Measurements from ENCODE around the gene ITSN1.

ITSN1 gene

DNA sequence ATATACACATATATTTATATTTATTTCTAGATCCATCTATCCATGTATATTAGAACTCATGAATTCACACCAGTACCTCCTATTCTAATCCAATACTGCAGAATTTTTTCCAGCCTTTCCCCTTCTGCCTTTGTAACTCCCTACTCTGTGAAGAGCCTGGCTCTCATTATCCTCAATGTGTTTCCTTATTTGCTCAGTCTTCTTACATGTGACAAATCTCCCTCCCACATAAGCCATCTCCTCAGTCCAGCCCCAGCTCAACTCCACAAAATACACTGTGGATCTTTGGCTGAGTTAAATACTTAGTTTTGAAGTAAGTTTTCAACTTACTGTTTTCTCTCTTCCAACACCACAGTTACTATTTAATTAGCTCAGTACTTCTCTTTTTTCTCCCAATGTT lies 227.6 kb downstream of the ITSN1 start:
- no peak for DNase-seq

- no peak for DNase-seq
These were observed 228.5 kb downstream of the ITSN1 start for GRCh38 chr21:33870768-33871167.

- DNase-seq = no peak
These were observed 228.9 kb downstream of the ITSN1 start for GRCh38 chr21:33871171-33871570.

DNA sequence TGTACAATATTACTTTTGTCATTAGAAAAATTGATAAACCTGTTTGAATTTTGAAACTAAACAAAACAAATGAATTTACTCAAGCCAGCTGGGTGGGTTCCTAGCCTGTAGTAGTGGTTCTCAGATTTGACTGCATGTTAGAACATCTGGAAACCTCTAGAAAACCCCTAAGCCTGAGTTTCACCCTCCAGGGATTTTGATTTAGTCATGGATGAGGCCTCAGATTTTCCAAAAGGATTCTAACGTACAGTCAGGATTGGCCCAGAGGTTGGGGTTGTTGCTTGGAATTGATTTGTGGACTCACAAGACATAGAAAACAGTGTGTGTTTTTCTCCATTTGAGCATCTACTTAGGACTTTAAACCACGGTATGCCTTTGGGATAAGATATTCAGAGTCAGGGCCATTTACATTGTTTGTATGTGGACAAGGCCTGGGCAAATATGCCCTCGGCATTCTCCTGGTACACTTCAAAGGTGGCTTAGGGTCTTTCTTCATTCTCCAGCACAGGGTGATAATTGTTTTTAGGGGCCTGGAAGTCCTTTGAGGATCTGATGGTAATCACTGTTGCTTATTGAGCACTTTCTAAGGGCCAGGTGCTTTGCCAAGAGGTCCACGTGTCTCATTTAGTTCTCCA lies 230.7 kb downstream of the ITSN1 start:
- DNase-seq = no peak

GRCh38 chr21:33874161-33874560 lies 231.9 kb downstream of the ITSN1 start:
- DNase-seq = no peak

- DNase-seq = no peak
These were observed 232.9 kb downstream of the ITSN1 start for GRCh38 chr21:33875026-33875695.

DNA sequence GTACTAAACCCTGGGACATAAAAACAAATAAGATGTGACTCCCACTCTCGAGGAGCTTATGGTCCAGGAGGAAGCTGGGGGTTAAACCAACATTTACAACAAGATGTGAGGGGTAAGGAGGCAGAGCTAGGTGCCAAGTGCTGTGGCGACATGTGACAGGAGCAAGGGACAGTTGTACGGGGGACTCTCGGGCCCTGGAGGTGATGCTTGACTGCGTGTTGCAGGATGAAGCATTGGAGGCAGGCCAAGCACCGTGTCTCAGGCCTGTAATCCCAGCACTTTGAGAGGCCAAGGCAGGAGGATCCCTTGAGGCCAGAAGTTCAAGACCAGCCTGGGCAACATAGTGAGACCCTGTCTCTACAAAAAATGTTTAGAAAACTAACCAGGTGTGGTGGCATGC lies 236.5 kb downstream of the ITSN1 start:
- DNase-seq = no peak

GRCh38 chr21:33880626-33881025 lies 238.3 kb downstream of the ITSN1 start:
- DNase-seq = no peak

DNA sequence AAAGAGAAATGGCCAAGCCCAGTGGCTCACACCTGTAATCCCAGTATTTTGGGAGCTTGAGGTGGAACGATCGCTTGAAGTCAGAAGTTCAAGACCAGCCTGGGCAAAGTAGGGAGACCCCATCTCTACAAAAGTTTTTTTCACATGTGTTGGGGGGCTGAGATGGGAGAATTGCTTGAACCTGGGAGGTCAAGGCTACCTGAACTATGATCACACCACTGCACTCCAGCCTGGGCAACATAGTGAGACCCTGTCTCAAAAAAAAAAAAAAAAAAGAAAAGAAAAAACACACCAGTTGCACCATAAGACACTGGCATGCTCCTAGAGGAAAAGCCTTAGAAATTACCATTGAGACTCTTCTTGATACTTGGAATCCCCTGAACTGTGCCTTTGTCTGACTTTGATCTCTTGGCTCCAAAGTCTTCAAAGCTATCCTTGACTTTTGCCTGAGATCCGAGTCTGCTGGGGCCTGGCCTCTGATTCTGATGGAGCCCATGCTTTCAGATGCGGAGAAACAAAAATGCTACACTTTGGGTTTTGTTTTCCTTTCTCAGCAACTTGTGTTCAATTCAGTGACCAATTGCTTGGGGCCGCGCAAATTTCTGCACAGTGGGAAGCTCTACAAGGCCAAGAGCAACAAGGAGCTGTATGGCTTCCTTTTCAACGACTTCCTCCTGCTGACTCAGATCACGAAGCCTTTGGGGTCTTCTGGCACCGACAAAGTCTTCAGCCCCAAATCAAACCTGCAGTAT lies 239.6 kb downstream of the ITSN1 start:
- no peak for DNase-seq

GRCh38 chr21:33883118-33883517 lies 240.8 kb downstream of the ITSN1 start:
- no peak for DNase-seq

GRCh38 chr21:33884376-33885171 lies 242.3 kb downstream of the ITSN1 start:
- DNase-seq = no peak

- no peak for DNase-seq
These were observed 242.8 kb downstream of the ITSN1 start for GRCh38 chr21:33885172-33885514.

DNA sequence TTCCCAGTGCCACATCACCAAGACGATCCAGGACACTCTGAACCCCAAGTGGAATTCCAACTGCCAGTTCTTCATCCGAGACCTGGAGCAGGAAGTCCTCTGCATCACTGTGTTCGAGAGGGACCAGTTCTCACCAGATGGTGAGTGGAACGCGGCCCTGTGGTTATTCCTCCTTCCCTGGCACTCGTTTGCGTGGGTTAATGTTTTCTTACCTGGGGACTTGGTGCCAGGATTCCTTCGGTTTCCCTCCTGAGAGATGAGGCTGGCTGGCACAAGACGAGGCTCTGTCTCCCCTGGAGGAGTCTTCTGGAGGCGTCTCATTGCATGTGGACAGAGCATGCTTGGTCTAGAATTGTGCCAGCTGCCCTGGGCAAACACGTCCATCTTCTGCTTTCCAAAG lies 244.0 kb downstream of the ITSN1 start:
- DNase-seq = no peak

DNA sequence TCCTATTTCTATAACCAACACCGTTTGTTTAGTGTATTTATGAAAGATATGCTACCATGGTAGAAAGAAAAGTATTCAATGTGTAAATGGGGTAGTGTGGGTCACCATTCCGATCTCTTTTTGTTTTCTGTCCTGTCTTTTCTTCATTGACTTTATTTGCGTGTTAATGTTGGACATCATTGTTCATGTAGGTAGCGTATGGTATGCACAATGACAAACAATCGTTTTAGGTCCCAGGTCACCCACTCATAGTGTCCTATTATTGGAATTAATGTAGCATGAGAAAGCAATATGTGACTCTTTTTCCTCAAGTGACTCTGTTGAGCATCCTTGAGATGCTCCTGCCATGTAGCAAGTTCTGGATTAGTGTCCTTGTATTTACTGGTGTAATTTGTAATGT lies 247.9 kb downstream of the ITSN1 start:
- no peak for DNase-seq

DNA sequence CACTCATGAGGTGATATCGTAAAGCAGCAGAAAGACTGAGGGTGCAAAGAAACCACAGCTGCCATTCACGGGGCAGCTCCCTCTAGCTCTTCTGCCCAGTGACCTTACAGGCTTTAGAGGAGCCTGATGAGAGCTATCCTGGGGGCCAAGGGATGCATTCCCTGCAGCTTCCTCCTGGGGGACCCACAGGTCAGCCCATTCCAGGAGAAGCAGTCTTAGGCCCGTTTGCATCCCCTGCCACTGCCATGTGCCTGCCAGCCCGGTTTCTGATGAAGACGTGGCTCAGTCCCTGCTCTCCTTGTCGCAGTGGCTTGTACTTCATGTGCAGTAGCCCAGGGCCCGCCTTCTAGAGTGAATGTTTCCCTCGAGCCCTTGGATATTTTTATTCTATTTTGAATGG lies 250.6 kb downstream of the ITSN1 start:
- no peak for DNase-seq

- DNase-seq = no peak
These were observed 251.6 kb downstream of the ITSN1 start for GRCh38 chr21:33893917-33894316.

DNA sequence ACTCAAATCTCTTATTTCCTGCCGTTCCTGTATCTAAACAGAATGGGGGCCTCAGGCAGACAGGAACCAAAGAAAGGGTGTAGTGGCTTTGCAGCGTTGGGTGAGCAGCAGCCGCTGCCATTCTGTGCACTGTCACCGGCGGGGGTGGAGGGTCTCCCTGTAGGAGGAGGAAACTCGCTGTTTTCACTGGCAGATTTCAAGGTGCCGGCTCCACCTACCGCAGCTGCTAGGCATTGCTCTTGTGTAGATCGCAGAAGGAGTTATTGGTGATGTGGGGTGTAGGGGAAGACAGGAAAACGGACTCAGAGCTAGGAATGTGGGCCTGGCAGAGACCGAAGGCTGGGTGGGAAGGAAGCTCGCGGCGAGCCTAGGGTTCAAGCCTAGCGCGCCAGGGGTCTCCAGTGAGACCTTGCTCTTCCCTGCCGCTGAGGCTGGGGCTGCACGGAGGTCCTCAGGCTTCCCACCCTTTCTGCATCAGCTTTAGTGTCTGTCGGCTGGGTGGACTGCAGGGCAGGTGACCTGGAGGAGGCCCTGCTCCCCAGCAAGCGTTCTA lies 252.5 kb downstream of the ITSN1 start:
- peak; percentile 64 for DNase-seq

- DNase-seq = no peak
These were observed 253.1 kb downstream of the ITSN1 start for GRCh38 chr21:33895356-33895755.

DNA sequence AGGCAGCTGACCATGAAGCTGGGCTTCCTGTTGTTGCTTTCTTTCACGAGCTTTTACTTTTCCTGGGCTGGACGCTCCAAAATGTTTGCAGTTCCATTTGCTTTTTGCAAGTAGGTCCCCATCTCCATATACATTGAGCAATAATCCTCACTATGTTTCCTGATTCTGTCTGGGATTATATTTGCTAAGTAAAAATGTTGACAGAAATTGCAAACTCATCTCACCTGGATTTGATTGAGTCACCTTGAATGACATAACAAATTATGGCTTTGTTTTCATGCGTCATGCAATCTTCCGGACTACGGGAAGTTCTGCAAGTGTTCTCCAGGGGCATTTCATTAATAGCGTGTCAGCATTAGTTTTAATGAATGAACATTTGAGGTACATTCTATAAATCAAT lies 254.4 kb downstream of the ITSN1 start:
- DNase-seq = no peak

DNA sequence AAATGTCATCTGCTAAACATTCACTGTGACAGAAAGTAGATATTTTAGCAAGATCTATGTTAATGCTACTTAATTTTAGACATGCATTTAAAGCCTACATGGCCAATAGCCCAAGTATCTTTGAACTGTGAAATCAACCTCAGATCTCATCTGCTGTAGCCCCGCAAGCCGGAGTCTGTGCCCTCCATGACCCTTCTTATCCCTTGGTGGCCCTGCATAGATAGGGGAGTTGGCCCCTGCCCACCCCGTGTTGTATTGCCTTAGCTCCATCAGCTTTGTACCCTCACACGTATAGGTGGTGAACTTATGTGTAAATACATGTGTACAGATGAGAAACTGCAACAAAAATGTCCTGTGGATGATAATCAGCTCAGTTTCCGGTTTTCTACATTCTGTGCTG lies 254.8 kb downstream of the ITSN1 start:
- no peak for DNase-seq

DNA sequence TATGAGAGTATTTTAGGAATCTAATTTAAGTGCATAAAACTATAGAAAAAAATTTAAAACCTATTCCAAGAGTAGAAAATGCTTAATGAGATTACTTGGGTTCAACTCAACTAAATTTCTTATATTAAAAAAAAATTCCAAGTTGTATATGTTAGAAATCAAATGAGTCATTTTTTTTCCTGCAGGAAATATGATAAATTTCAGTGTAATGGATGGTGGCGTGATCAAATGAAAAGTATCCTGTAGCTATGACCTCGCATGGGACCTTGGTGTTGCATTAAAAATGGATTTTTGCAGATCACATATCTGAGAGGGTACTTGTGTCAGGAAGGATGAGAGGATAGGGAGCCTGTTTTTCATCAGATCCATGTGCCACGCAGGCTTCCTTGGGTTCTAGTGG lies 255.4 kb downstream of the ITSN1 start:
- no peak for DNase-seq

DNA sequence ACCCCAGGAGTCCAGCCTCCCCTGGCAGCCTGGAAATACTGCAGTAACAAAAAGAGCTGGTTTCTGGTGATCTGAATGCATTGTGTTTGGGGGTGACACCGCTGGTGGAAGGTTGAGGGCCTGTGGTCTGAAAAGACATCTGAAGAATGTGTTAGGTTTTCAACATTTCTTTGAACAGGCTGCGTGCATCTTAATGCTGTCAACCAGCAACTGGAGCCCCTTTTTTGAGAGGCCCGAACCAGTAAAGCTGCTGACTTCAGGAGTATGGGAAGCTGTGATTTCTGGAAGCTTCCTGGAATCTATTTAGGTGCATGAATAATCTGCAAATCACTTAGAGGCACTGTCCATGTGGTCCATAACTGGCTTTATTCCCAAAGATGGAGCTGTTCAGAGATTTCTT lies 256.3 kb downstream of the ITSN1 start:
- no peak for DNase-seq

GRCh38 chr21:33899199-33899598 lies 256.9 kb downstream of the ITSN1 start:
- DNase-seq = no peak

Data from activated naive CD4-positive, alpha-beta T cell treated with Interleukin-2 at 50 U/mL for 16 hours (primary cell).